Measurements from ENCODE around the gene MEST. TPM values are rescaled to one million over a fixed set of nuclear protein-coding genes. Genes with fewer than 3 reads are reported as not detected.

Gene MEST
- total and polyA plus RNA-seq, 2 donors (not counting 1 experiment from before 2014, with no cell fraction given): 2.5 to 6.6 TPM

DNA sequence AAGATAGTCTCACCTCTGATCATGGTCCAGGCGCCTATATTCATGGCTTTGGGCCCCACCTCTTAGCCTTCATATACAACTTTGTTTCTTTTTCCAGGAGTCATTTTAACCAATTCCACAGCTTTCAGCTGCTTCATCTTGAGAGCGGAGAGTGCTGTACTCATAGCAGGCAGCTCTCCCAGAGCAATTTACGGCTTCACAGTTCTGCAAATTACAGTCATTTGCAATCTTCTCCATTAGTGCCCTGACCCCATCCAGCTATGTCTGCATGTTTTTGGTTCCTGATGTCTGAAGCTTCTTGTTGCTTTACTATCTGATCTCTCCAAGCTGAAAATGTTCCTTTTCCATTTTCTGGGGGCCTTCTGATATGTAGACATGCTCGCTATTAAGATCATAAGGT lies 18.0 kb upstream of the MEST start:
- Histone ChIP-seq H3K9ac (ENCODE audit: low read length) (no peak overlapping the region), H4K20me1 (ENCODE audit: control insufficient read depth, insufficient read depth, low read length, poor library complexity, severe bottlenecking) (no peaks in the 10 kb centered on the region), H3K4me2 (replicated peaks; ENCODE audit: low read depth, low read length, poor library complexity, severe bottlenecking) (no peak overlapping the region), H3K79me2 (ENCODE audit: control insufficient read depth, insufficient read depth, low read length) (no peaks in the 10 kb centered on the region), H3K4me1 (ENCODE audit: control insufficient read depth in 2 of 2, insufficient read depth in 2 of 2, low read length in 2 of 2) (peaks cover 6 to 11% of the 10 kb centered on the region in 2 donors), H3K36me3 (replicated peaks in 1 of 2; ENCODE audit: control extremely low read depth in 1 of 2, control insufficient read depth in 1 of 2, extremely low read depth in 1 of 2, insufficient read depth in 2 of 2, low read length in 1 of 2) (no peaks in the 10 kb centered on the region), H3K27me3 (replicated peaks in 1 of 4; ENCODE audit: control extremely low read depth in 1 of 4, control insufficient read depth in 3 of 4, insufficient read depth in 4 of 4, low read length in 3 of 4) (peaks cover 0 to 4% (median 0%) of the 10 kb centered on the region in 4 experiments), H3K4me3 (ENCODE audit: control extremely low read depth in 1 of 5, extremely low read depth in 1 of 5, insufficient read depth in 1 of 5, low read depth in 2 of 5, low read length in 4 of 5) (no peak overlapping the region), H2AFZ (ENCODE audit: insufficient read depth, low read depth, low read length, poor library complexity, severe bottlenecking) (peak overlapping the region; percentile 20), H3K27ac (ENCODE audit: low read length in 2 of 2) (no peak overlapping the region), H3K9me3 (ENCODE audit: control extremely low read depth in 1 of 3, control insufficient read depth in 2 of 3, insufficient read depth in 1 of 3, low read length in 2 of 3) (no peaks in the 10 kb centered on the region)
- H3K27me3 Mint-ChIP-seq: peaks cover 15% of the 10 kb centered on the region
- 74% methylated on average over 3 of the region's 4 CpGs for WGBS (ENCODE audit: insufficient coverage)
- no peak for ATAC-seq (ENCODE audit: low read depth)
- intact Hi-C loops (cut with micrococcal nuclease): no loop called here
- H3K4me1 Mint-ChIP-seq: peaks cover 13% of the 10 kb centered on the region
- CTCF ChIA-PET: interaction anchor here (0.8 to 2.0 kb wide), 2 partner anchors 13 to 33 kb away, joined by 3 to 5 read pairs; partner anchors contain the start of gene CEP41
- H3K27ac Mint-ChIP-seq: no peak overlapping the region
- POLR2A ChIA-PET: no interaction called here
- H3K9me3 Mint-ChIP-seq (ENCODE audit: insufficient read depth): no peaks in the 10 kb centered on the region
- TF ChIP-seq EZH2 (IDR thresholded peaks at IDR 0.05; ENCODE audit: borderline replicate concordance, insufficient read depth, low read depth, low read length, poor library complexity, severe bottlenecking): no peak
- TF ChIP-seq, protein P1, sequence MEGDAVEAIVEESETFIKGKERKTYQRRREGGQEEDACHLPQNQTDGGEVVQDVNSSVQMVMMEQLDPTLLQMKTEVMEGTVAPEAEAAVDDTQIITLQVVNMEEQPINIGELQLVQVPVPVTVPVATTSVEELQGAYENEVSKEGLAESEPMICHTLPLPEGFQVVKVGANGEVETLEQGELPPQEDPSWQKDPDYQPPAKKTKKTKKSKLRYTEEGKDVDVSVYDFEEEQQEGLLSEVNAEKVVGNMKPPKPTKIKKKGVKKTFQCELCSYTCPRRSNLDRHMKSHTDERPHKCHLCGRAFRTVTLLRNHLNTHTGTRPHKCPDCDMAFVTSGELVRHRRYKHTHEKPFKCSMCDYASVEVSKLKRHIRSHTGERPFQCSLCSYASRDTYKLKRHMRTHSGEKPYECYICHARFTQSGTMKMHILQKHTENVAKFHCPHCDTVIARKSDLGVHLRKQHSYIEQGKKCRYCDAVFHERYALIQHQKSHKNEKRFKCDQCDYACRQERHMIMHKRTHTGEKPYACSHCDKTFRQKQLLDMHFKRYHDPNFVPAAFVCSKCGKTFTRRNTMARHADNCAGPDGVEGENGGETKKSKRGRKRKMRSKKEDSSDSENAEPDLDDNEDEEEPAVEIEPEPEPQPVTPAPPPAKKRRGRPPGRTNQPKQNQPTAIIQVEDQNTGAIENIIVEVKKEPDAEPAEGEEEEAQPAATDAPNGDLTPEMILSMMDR (IDR thresholded peaks at IDR 0.05): no peak
- H3K4me3 Mint-ChIP-seq: no peak overlapping the region
- DNase-seq: no peak

DNA sequence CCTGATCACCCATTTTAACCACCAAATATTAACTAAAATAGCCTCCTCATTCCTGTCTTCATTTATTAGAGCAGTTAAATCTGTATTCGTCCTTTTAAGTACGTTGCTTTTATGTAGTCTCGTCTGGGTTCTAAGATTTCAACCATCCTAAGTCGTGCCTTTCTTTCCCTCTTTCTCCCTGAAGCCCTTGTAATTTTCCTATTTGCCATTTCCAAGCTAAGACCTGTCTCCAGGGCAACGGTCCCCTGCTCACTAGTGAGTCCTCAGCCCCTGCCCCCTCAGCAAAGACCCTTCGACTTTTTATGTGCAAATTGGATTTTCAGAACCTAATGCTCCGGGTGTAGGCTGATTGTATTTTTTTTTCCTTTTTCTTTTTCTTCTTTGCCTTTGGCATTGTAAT lies 16.1 kb upstream of the MEST start:
- DNase-seq: no peak
- ChIA-PET CTCF (no interaction called here), POLR2A (no interaction called here)
- no peak overlapping the region for H3K4me3 ChIP-seq (ENCODE audit: control extremely low read depth in 1 of 5, extremely low read depth in 1 of 5, insufficient read depth in 1 of 5, low read depth in 2 of 5, low read length in 4 of 5)
- Mint-ChIP-seq H3K27me3 (peaks cover 12% of the 10 kb centered on the region), H3K9me3 (ENCODE audit: insufficient read depth) (no peaks in the 10 kb centered on the region), H3K4me3 (no peak overlapping the region), H3K27ac (no peak overlapping the region), H3K4me1 (peaks cover 13% of the 10 kb centered on the region)
- H3K79me2 ChIP-seq (ENCODE audit: control insufficient read depth, insufficient read depth, low read length): no peaks in the 10 kb centered on the region
- no peak for ATAC-seq (ENCODE audit: low read depth)
- no peak for TF ChIP-seq EZH2 (IDR thresholded peaks at IDR 0.05; ENCODE audit: borderline replicate concordance, insufficient read depth, low read depth, low read length, poor library complexity, severe bottlenecking)
- TF ChIP-seq, protein P1 (IDR thresholded peaks at IDR 0.05): no peak
- H3K9ac ChIP-seq (ENCODE audit: low read length): no peak overlapping the region
- intact Hi-C loops (cut with micrococcal nuclease): no loop called here
- no peak overlapping the region for H2AFZ ChIP-seq (ENCODE audit: insufficient read depth, low read depth, low read length, poor library complexity, severe bottlenecking)
- H3K9me3 ChIP-seq (ENCODE audit: control extremely low read depth in 1 of 3, control insufficient read depth in 2 of 3, insufficient read depth in 1 of 3, low read length in 2 of 3): no peaks in the 10 kb centered on the region
- H3K27me3 ChIP-seq (replicated peaks in 1 of 4; ENCODE audit: control extremely low read depth in 1 of 4, control insufficient read depth in 3 of 4, insufficient read depth in 4 of 4, low read length in 3 of 4): no peaks in the 10 kb centered on the region
- no peak overlapping the region for H3K27ac ChIP-seq (ENCODE audit: low read length in 2 of 2)
- H3K4me1 ChIP-seq (ENCODE audit: control insufficient read depth in 2 of 2, insufficient read depth in 2 of 2, low read length in 2 of 2): peaks cover 6 to 11% of the 10 kb centered on the region in 2 donors
- no peaks in the 10 kb centered on the region for H4K20me1 ChIP-seq (ENCODE audit: control insufficient read depth, insufficient read depth, low read length, poor library complexity, severe bottlenecking)
- no peaks in the 10 kb centered on the region for H3K36me3 ChIP-seq (replicated peaks in 1 of 2; ENCODE audit: control extremely low read depth in 1 of 2, control insufficient read depth in 1 of 2, extremely low read depth in 1 of 2, insufficient read depth in 2 of 2, low read length in 1 of 2)
- no peak overlapping the region for H3K4me2 ChIP-seq (replicated peaks; ENCODE audit: low read depth, low read length, poor library complexity, severe bottlenecking)
- 93% methylated on average over 5 of the region's 7 CpGs for WGBS (ENCODE audit: insufficient coverage)

Data from B cell (primary cell).